SK-N-SH (cell line): Measurements from ENCODE around the gene CCKAR. TPM values are rescaled to one million over a fixed set of nuclear protein-coding genes. Genes with fewer than 3 reads are reported as not detected.

ENCODE experiments used
- CTCF ChIA-PET: fragments of 300-600, 350-600 bp; formaldehyde crosslinking; extraction: SDS; loops from one replicate; lab custom pipeline; 2021; lab: Yijun Ruan, JAX
- POLR2A ChIA-PET: fragments of 350-600 bp; sonication (Branson Sonifier 250); formaldehyde crosslinking; extraction: SDS; loops from one replicate; lab custom pipeline; 2020; ENCODE audit warnings: antibody characterized with exemption, inconsistent platforms; lab: Yijun Ruan, JAX
- DNase-seq: peaks from one replicate; pipeline ENCODE4 v3.0.0; 2012
- H2AFZ ChIP-seq: fragments of 200-600 bp; sonication (generic); 2 replicates; pipeline ENCODE4 v1.8.1; 2016; ENCODE audit warnings: antibody characterized with exemption, mild to moderate bottlenecking, low read depth
- H3F3A ChIP-seq: fragments of 200-600 bp; sonication (generic); replicated peaks from 2 replicates; pipeline ENCODE3; 2016; ENCODE audit warnings: antibody characterized with exemption, mild to moderate bottlenecking; ENCODE audit not compliant: insufficient read depth
- H3K27ac ChIP-seq, 2 experiments: fragments of 200-500 bp in 1 of 2; fragments of 200-600 bp in 1 of 2; sonication (Bioruptor generic) in 1 of 2; sonication (generic), shearing (Covaris generic) in 1 of 2; 2 replicates each; pipeline versions ENCODE4 v1.5.1 to v1.6.1; 2014 to 2016; ENCODE audit warnings: low read depth in 2 of 2, inconsistent platforms in 1 of 2, low read length in 1 of 2, mild to moderate bottlenecking in 1 of 2, mixed read lengths in 1 of 2
- H3K27me3 ChIP-seq: fragments of 200-600 bp; sonication (generic), shearing (Covaris generic); 2 replicates; pipeline ENCODE4 v1.6.1; 2016; ENCODE audit warnings: mixed run types; ENCODE audit not compliant: insufficient read depth
- H3K36me3 ChIP-seq, 2 experiments: fragments of 200-500 bp in 1 of 2; fragments of 200-600 bp in 1 of 2; sonication (Bioruptor generic) in 1 of 2; sonication (generic) in 1 of 2; replicated peaks in 1 of 2; 2 replicates each; pipeline versions ENCODE3 to v1.5.1; 2014 to 2016; ENCODE audit warnings: low read length in 1 of 2, mild to moderate bottlenecking in 1 of 2; ENCODE audit not compliant: insufficient read depth in 2 of 2, control insufficient read depth in 1 of 2
- H3K4me1 ChIP-seq, 2 experiments: fragments of 200-500 bp in 1 of 2; fragments of 200-600 bp in 1 of 2; sonication (Bioruptor generic) in 1 of 2; sonication (generic), shearing (Covaris generic) in 1 of 2; 2 replicates each; pipeline versions ENCODE4 v1.5.1 to v1.6.1; 2014 to 2016; ENCODE audit warnings: low read depth in 1 of 2, low read length in 1 of 2, mixed run types in 1 of 2; ENCODE audit not compliant: insufficient read depth in 2 of 2, control insufficient read depth in 1 of 2
- H3K4me2 ChIP-seq: fragments of 200-600 bp; sonication (generic), shearing (Covaris generic); 2 replicates; pipeline ENCODE4 v1.6.1; 2017; ENCODE audit warnings: mixed run types
- H3K4me3 ChIP-seq, 2 experiments: fragments of 200-500 bp in 1 of 2; fragments of 200-600 bp in 1 of 2; sonication (Bioruptor generic) in 1 of 2; sonication (generic), shearing (Covaris generic) in 1 of 2; 2 replicates each; pipeline versions ENCODE4 v1.5.1 to v1.8.1; 2014 to 2016; ENCODE audit warnings: low read depth in 2 of 2, inconsistent platforms in 1 of 2, low read length in 1 of 2, mild to moderate bottlenecking in 1 of 2, mixed read lengths in 1 of 2, moderate library complexity in 1 of 2
- H3K79me2 ChIP-seq: fragments of 200-600 bp; sonication (generic); 2 replicates; pipeline ENCODE4 v1.8.1; 2017; ENCODE audit warnings: mild to moderate bottlenecking; ENCODE audit not compliant: insufficient read depth
- H3K9ac ChIP-seq: fragments of 200-600 bp; sonication (generic); 2 replicates; pipeline ENCODE4 v1.6.1; 2017; ENCODE audit warnings: mixed run types
- H3K9me2 ChIP-seq: fragments of 200-600 bp; sonication (generic); 2 replicates; pipeline ENCODE4 v1.6.1; 2017; ENCODE audit warnings: mixed run types
- H3K9me3 ChIP-seq: fragments of 200-600 bp; sonication (generic); 2 replicates; pipeline ENCODE4 v1.6.1; 2017; ENCODE audit warnings: mixed run types, mild to moderate bottlenecking, moderate library complexity
- H4K20me1 ChIP-seq: fragments of 200-600 bp; sonication (generic); 2 replicates; pipeline ENCODE4 v1.6.1; 2017; ENCODE audit warnings: mild to moderate bottlenecking, mixed run types; ENCODE audit not compliant: insufficient read depth
- EP300 ChIP-seq, 2 experiments: IDR thresholded peaks; 2 replicates each; pipeline versions ENCODE4 v1.4.0 to v1.6.1; 2012; ENCODE audit warnings: borderline replicate concordance in 1 of 2, low read depth in 1 of 2, low read length in 1 of 2
- FOXJ3 ChIP-seq: sonication (generic); formaldehyde crosslinking; IDR thresholded peaks from 2 replicates; pipeline ENCODE4 v1.5.1; 2020; ENCODE audit warnings: mild to moderate bottlenecking, missing genetic modification reagents
- GATA2 ChIP-seq: sonication (generic); formaldehyde crosslinking; IDR thresholded peaks from 2 replicates; pipeline ENCODE4 v1.5.0; 2020; ENCODE audit warnings: mild to moderate bottlenecking, missing genetic modification reagents
- IRF3 ChIP-seq: fragments of 150-350 bp; IDR thresholded peaks from 2 replicates; pipeline ENCODE4 v1.6.1; 2016; ENCODE audit warnings: mild to moderate bottlenecking, low read depth, low read length
- NFIC ChIP-seq: IDR thresholded peaks from 2 replicates; pipeline ENCODE4 v1.4.0; 2012; ENCODE audit warnings: borderline replicate concordance
- POLR2AphosphoS5 ChIP-seq: IDR thresholded peaks from 2 replicates; pipeline ENCODE4 v1.6.1; 2012; ENCODE audit warnings: low read depth, low read length
- RAD21 ChIP-seq: IDR thresholded peaks from 2 replicates; pipeline ENCODE4 v1.6.1; 2012; ENCODE audit warnings: mild to moderate bottlenecking, low read length
- REST ChIP-seq: IDR thresholded peaks from 2 replicates; pipeline ENCODE4 v1.6.1; 2012; ENCODE audit warnings: mild to moderate bottlenecking, low read depth, low read length, moderate library complexity
- USF2 ChIP-seq: fragments of 150-350 bp; IDR thresholded peaks from 2 replicates; pipeline ENCODE4 v1.6.1; 2017; ENCODE audit warnings: antibody characterized with exemption, low read length, low read depth, borderline replicate concordance
- YY1 ChIP-seq: IDR thresholded peaks from 2 replicates; pipeline ENCODE4 v1.4.0; 2012; ENCODE audit warnings: low read depth, mild to moderate bottlenecking
- WGBS: methylation state at CpG from one replicate; pipeline ENCODE4 v1.1.6; 2017; ENCODE audit warnings: low lambda C conversion rate; 5-methylcytosine and 5-hydroxymethylcytosine counted together
- polyA plus RNA-seq, 3 experiments: library from polyadenylated mRNA; depleted of rRNA; stranded (reverse); fragments of >200 nt; gene quantifications; 2 replicates each; pipeline ENCODE4 v1.2.3, GENCODE V29; 2012

The CCKAR gene
- polyA plus RNA-seq, 1 of the 3 experiments (the other 2 are of a cell fraction), result not detected

GRCh38 chr4:26433556-26433955 lies 56.7 kb downstream of the CCKAR start:
- no peak overlapping the region for H3K4me2 ChIP-seq
- no peak overlapping the region for H3K9ac ChIP-seq
- POLR2A ChIA-PET, result interaction anchor here (1.3 kb wide), 1 partner anchor 24 kb away, joined by 3 read pairs; no protein-coding TSS in a partner anchor

More at GRCh38 chr4:26433556-26433955, 56.7 kb downstream of the CCKAR start:
- Histone ChIP-seq H3K79me2 (no peaks in the 10 kb centered on the region), H3K4me3 (no peak overlapping the region), H3K9me2 (no peaks in the 10 kb centered on the region), H3K36me3 (peaks cover 36 to 38% of the 10 kb centered on the region in 2 experiments), H3K27me3 (no peaks in the 10 kb centered on the region), H3K4me1 (peaks cover 0 to 8% of the 10 kb centered on the region in 2 experiments; a peak in 2 of 4 replicates), H4K20me1 (no peaks in the 10 kb centered on the region), H2AFZ (no peak overlapping the region), H3K9me3 (no peaks in the 10 kb centered on the region), H3F3A (no peaks in the 10 kb centered on the region), H3K27ac (no peak overlapping the region)
- CTCF ChIA-PET, result interaction anchor here (1.3 kb wide), 2 partner anchors 23 to 24 kb away, joined by 3 read pairs; no protein-coding TSS in a partner anchor
- no peak for DNase-seq
- 100% methylated on average over 1 of the region's 1 CpG for WGBS
- TF ChIP-seq USF2 (no peak), NFIC (no peak), IRF3 (no peak), RAD21 (no peak), FOXJ3 (no peak), GATA2 (CRISPR knock-in tag) (no peak), POLR2AphosphoS5 (no peak), REST (no peak), YY1 (no peak), EP300 (IDR thresholded peaks at IDR 0.05; ENCODE audit: borderline replicate concordance in 1 of 2, low read depth in 1 of 2, low read length in 1 of 2) (no peak)
